Dermis blood vessel endothelial cell (primary cell): ENCODE data around the gene CDSN. TPM values are rescaled to one million over a fixed set of nuclear protein-coding genes. Genes with fewer than 3 reads are reported as not detected.

Experiments used
- DNase-seq: peaks from one replicate; pipeline ENCODE4 v3.0.0; 2010
- total RNA-seq: library from RNA; depleted of rRNA; stranded (reverse); fragments of >200 nt; gene quantifications from 2 replicates; pipeline ENCODE4 v1.2.3, GENCODE V29; 2014

CDSN gene
- total RNA-seq, 1 donor from 2014 or later: not detected

GRCh38 chr6:31114970-31115849 lies 5.0 kb downstream of the CDSN start:
- peak; percentile 82 for DNase-seq

- DNase-seq: peak; percentile 86
Observed at GRCh38 chr6:31114541-31114878, 5.7 kb downstream of the CDSN start, which contains the start of gene PSORS1C1. TSS of gene PSORS1C1 (plus strand) at chr6:31114800. CDS start at chr6:31129633, 14,833 bp downstream.

GRCh38 chr6:31113861-31114540 lies 6.2 kb downstream of the CDSN start:
- peak; percentile 19 for DNase-seq

- DNase-seq: no peak
Observed at GRCh38 chr6:31112478-31112877, 7.8 kb downstream of the CDSN start, which contains the start of gene C6orf15. TSS of gene C6orf15 (minus strand) at chr6:31112575. CDS start at chr6:31112555, 20 bp downstream.

GRCh38 chr6:31111712-31112111 lies 8.5 kb downstream of the CDSN start:
- DNase-seq: no peak

- DNase-seq: no peak
Observed at GRCh38 chr6:31110825-31111582, 9.2 kb downstream of the CDSN start.

GRCh38 chr6:31107052-31107451 lies 13.2 kb downstream of the CDSN start:
- DNase-seq: no peak

- DNase-seq: no peak
Observed at GRCh38 chr6:31103136-31103535, 17.1 kb downstream of the CDSN start.

- no peak for DNase-seq
Observed at GRCh38 chr6:31098449-31098938, 21.8 kb downstream of the CDSN start.

GRCh38 chr6:31096656-31097055 lies 23.6 kb downstream of the CDSN start:
- no peak for DNase-seq

- no peak for DNase-seq
Observed at GRCh38 chr6:31096215-31096614, 24.0 kb downstream of the CDSN start.

GRCh38 chr6:31094389-31094881 lies 25.8 kb downstream of the CDSN start:
- DNase-seq: peak; percentile 77

- DNase-seq: peak; percentile 56
Observed at GRCh38 chr6:31092769-31093505, 27.3 kb downstream of the CDSN start.

- DNase-seq: no peak
Observed at GRCh38 chr6:31092238-31092637, 28.0 kb downstream of the CDSN start.

GRCh38 chr6:31091680-31092079 lies 28.6 kb downstream of the CDSN start:
- DNase-seq: no peak

- DNase-seq: no peak
Observed at GRCh38 chr6:31090973-31091364, 29.3 kb downstream of the CDSN start.

GRCh38 chr6:31090275-31090972 lies 29.8 kb downstream of the CDSN start:
- no peak for DNase-seq

- DNase-seq: peak; percentile 94
Observed at GRCh38 chr6:31087494-31088089, 32.7 kb downstream of the CDSN start.

- peak; percentile 71 for DNase-seq
Observed at GRCh38 chr6:31086788-31087440, 33.3 kb downstream of the CDSN start.

GRCh38 chr6:31083742-31084354 lies 36.4 kb downstream of the CDSN start:
- DNase-seq: peak; percentile 64
